Umbilical cord (tissue), 2 donors: ENCODE results near the gene CAMK2B. TPM values are rescaled to one million over a fixed set of nuclear protein-coding genes. Genes with fewer than 3 reads are reported as not detected.

Experiments
- DNase-seq: peaks from one replicate; pipeline ENCODE4 v3.0.0-alpha.2; 2015; ENCODE audit warnings: low spot score
- total RNA-seq: library from RNA; depleted of rRNA; stranded (reverse); fragments of >200 nt; gene quantifications from one replicate; pipeline ENCODE4 v1.2.3, GENCODE V29; 2014; ENCODE audit warnings: low replicate concordance; ENCODE audit not compliant: insufficient read depth

The CAMK2B gene
- total RNA-seq = not detected

GRCh38 chr7:44325201-44325671, at the start of gene CAMK2B:
Gene CAMK2B, minus strand, starts transcription at chr7:44325594. Its CDS starts 173 bp downstream, at chr7:44325421.
- DNase-seq = no peak

DNA sequence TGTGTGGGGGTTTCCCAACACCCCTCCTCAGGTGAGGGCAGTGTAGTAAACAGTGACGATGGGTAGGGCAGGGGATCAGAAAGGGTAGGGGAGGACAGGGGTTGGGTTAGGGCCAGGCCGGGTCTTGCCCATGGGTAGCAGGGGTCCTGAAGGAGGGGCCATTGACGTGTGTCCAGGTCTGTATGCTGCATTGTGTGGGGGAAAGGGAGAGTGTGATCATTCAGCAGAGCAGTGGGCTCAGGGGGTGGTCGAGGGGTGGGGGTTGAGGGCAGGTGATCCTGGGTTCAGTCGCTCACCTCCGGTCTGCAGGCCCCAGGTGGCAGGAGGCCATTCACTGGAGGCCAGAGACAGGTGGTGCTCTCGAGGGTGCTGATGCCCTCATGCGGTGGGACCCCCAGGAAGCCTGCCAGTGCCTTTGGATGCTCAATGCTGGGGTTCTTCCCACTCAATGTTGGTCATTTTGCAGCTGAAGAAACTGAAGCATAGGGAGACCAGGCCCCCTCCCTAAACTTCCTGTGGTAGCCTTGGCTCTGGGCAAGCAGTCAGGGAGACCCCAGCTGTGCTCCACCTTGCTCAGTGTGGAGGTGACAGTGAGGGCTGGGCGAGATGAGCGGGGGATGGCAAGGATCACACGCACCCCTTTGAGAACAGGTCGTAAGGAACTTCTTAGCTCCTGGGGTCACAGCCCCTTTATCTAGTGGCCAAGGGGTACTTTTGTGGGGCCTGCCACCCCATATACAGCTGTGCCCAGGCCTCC, 48.8 kb upstream of the CAMK2B start:
- no peak for DNase-seq

GRCh38 chr7:44373418-44373740, 48.0 kb upstream of the CAMK2B start:
- DNase-seq = no peak

GRCh38 chr7:44372560-44373417, 47.4 kb upstream of the CAMK2B start:
- DNase-seq = no peak

DNA sequence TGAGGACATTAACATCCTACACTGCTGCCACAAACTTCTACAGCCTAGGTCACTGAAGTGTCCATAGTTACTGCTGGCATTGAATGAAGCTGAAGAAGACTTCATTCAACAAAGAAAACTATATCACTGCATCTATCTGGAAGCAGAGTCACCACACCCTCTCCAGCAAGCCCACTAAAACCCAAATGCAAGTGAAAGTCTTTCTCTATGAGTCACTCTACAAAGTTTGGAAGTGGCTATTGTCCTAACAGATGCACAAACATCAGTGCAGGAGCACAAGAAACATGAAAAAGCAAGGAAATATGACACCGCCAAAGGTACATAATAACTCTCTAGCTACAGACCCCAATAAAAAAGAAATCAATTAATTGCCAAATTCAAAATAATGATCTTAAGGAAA, 43.5 kb upstream of the CAMK2B start:
- DNase-seq = no peak

DNA sequence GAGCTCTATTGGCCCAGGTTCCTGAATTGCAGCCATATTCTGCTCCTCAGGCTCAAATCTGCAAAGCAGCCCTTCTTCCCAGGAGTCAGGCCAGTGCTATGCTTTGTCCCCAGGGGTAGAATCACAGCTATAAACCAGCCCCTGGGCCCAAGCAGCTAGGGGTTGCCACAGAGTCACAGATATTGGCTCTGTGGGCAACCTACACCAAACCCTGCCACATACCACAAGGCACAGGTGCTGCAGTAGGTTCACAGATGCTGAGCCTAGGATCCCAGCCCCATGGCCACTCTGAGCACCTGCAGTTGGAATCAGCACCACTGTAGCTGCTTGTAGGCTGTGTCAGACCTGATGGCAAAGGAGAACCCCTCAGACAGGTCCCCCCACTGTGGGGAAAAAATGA, 43.1 kb upstream of the CAMK2B start:
- no peak for DNase-seq

DNA sequence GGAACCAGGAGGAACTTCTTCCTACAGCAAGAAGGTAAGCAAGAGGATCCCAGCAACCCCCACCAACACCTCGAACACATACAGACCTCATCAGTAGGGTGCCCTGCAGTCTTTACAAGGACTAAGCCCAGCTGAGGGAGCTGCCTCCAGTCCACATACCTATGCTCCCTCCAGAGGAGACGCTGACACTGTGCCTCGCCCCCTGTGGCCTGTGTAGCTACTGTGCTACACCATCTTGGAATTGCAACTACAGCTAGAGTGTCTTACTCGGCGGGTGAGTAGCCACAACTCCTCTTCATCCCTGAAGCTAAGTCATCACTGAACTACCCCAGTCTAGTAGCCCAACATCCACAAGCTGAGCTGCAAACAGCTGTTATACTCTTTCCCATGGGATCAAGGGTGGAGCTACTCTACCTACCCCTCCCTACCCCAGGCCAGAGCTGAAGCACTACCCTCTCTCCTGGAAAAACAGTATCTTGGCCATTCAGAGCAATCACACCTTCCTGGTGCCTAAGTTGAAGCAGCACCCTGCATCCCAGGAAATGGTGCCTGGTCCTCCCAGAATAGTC, 42.2 kb upstream of the CAMK2B start:
- DNase-seq = no peak

DNA sequence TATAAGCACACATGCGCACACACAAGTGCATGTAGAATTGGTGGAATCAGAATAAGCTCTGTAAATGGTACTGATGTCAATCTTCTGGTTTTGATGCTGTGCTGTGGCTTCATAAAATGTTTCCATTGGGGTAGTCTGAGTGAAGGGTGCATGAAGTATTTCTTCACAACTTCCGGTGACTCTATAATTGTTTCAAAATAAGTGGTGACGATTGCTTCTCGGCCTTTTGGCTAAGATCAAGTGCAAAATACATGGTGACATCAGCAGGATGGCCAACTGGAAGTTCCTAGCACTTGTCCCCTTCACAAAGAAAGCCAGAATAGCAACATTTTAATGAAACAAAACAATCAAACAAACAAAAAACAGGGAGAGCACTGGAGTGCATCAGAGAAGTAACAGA, 41.6 kb upstream of the CAMK2B start:
- no peak for DNase-seq

DNA sequence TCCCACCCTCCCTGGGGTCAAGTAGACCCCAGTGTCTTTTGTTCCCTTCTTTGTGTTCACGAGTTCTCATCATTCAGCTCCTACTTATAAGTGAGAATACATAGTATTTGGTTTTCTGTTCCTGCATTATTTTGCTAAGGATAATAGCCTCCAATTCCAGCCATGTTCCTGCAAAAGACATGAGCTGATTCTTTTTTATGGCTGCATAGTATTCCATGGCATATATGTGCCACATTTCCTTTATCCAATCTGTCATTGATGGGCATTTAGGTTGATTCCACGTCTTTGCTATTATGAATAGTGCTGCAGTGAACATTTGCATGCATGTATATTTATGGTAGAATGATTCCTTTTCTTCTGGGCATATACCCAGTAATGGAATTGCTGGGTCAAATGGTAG, 28.3 kb upstream of the CAMK2B start:
- no peak for DNase-seq

GRCh38 chr7:44348851-44349781, 23.7 kb upstream of the CAMK2B start:
- DNase-seq = no peak

- no peak for DNase-seq
Observed at GRCh38 chr7:44348300-44348699, 22.9 kb upstream of the CAMK2B start.

DNA sequence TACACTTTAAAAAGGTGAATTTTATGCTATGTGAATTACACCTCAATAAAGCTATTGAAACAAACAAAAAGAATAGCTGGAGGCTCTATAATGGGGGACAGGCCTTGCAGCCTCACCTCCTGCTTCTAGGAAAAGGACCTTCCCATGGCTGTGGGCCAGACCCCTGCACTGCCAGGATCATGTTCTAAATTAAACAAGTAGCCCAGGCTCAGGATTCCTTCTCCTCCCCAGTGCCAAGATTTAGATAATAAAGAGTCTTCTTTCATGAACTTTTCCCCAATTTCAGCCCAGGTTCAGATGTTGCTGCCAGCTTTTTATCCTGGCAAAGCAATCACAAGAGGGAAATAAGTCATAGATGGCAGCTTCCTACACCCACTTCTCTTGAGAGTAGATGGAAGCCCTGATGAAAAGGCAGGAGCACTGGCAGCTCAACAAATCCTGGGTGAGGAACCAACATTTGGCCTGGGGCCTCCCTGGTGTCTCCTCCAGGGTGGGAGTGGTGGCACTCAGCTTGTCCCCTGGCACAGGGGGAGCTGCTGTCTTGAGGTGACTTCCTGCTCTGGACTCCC, 22.2 kb upstream of the CAMK2B start:
- no peak for DNase-seq

DNA sequence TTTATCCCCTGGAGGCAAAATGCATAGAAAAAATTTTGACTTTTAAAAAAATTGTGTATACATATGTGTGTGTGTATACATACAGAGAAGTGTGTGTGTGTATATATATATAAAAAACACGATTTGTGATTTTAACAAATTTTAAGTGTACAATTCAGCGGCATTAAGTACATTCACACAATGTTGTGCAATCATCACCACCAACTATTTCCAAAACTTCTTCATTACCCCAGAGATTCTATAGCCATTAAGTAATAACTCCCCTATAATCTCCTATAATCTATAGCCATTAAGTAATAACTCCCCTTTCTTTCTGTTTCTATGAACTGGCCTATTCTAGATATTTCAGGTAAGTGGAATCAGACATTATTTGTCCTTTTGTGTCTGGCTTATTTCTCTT, 20.7 kb upstream of the CAMK2B start:
- DNase-seq = no peak

- DNase-seq = no peak
Observed at GRCh38 chr7:44341401-44341800, 16.0 kb upstream of the CAMK2B start.

- no peak for DNase-seq
Observed at GRCh38 chr7:44338600-44338999, 13.2 kb upstream of the CAMK2B start.

DNA sequence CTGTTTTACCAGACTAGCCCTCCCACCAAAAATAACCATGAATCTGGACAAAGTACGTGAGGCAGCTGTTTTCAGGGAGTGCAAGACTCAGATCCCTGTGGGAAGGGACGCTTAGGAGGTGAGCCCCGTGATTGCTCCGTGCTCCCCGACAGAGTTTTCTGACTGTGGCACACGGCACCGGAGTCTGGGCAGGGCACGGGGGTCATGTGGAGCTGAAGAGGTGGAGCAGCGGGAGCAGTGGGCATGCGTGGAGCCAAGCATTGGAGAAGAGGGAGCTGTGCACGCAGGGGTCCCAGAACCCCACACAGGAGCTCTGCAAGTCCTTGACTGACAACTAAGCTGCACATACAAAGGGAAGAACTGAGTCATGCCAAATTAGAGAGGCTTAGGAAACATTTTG, 11.1 kb upstream of the CAMK2B start:
- DNase-seq = no peak

DNA sequence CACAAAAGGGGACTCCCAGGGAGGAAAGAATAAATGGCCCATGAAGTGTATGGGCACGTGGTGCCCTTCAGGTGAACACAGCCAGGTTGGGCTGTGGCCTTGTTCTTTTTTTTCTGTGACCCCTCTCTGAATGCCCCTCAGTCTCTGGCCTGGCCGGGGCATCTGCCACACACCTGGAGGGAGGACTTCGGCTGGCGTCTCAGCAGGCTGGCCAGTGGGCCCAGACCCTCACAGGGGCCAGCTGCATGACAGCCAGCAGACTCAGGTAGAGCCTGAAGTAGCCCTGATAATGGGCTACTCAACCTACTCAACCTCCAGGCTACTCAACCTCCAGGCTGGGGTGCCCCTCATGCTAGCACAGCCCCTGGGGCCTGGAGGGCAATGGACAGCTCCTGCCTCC, 9.8 kb upstream of the CAMK2B start:
- no peak for DNase-seq

DNA sequence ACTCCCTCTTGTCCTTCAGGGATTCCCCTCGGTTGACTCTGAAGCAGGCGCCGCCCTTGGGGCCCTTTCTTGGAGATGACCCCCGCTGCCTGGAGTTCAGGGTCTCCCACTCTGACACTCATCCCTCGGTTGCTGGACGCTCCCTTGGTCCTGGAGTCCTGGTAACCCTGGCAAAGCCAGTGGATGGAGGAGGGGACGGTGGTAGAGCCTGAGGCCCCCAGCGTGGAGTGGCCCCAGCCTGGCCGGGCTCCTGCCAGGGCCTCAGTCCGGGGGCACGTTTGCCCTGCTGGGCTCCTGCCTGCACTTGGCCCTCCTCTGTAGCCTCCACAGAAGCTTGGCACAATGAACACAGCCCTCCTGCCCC, 9.3 kb upstream of the CAMK2B start:
- DNase-seq = no peak

DNA sequence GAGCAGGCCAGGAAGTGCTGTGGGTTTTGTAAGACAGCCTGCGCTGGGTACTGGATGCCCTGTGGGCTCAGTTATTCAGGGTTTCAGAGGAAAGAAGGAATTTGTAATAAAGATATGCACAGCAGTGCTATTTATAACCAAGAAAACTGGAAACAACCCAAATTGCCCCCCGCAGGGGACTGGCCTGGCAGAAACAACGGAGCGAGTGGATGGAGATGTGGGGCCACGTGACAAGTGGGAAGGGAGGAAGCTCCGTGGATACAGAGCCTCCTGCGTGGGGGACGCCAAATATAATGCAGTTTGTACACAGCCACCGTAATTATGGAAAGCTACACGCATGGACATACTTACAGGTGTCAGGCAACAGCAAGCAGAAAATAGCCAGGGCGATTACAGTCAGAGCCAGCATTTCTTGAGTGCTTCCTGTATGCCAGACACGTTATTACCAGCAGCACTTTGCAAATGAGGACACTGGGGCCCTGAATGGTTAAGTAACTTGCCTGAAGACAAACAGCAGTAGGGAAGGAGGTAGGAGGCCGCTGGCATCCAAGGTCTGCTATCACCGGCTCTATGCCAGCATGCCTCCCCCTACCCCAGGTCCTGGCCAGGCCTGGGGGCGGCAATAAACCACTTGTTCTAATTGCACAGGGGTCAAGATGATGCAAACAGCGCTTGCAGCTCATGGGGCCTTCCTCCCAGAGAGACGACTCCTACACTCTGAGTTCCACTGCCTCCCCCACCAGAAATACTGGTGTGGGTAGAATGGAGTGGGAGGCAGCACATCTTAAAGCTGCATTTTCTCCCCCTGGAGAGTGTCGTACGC, 8.7 kb upstream of the CAMK2B start:
- peak; percentile 35 for DNase-seq

DNA sequence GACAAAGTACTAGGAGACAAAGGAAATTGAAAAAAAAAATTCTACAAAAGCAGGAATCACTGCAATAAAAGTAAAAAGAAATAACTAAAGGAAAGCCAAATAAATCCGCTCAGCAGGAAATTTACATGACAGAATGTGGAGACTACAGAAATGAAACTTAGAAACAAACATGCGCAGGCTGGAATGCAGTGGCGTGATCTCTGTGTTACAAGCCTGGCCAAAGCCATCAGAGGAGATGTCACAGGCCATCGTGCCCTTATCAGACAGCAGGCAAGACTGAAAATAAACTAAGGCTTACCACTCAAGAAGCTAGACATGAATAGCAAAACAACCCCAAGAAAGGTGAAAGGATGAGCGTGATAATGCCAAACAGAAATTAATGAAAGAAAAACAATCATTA, 6.3 kb upstream of the CAMK2B start:
- peak; percentile 44 for DNase-seq
